MM.1S (cell line): Measurements from ENCODE around the gene CACNA1C.

Experiments used
- CTCF ChIP-seq: fragments of 300-600 bp; sonication (generic); IDR thresholded peaks from 2 replicates; pipeline ENCODE4 v1.5.1; 2016; ENCODE audit warnings: antibody characterized with exemption, low read length, mixed read lengths
- EZH2 ChIP-seq: fragments of 300-600 bp; sonication (generic); optimal IDR thresholded peaks from 2 replicates; pipeline ENCODE3; 2017; ENCODE audit warnings: low read depth, mild to moderate bottlenecking, antibody characterized with exemption, low read length, mixed read lengths

GRCh38 chr12:2238111-2238510 lies 185.3 kb downstream of the CACNA1C start:
- no peak for TF ChIP-seq CTCF
- TF ChIP-seq EZH2, result no peak
